HG03432 (cell line): ENCODE data around the gene ATF6.
"Not testable (repeated sequence)": the region's sequence is repeated elsewhere in the genome, so short reads cannot be mapped to it uniquely, and the experiment has no call there.

Experiments used
- ATAC-seq: cut with Tn5 transposase; IDR thresholded peaks from one replicate; pipeline ENCODE4 v1.9.1; 2021; ENCODE audit warnings: mild to moderate bottlenecking, moderate library complexity; ENCODE audit not compliant: unreplicated experiment

ATF6 gene

GRCh38 chr1:161733526-161733925, 32.6 kb upstream of the ATF6 start:
- ATAC-seq: no peak

GRCh38 chr1:161735837-161736236, 30.3 kb upstream of the ATF6 start:
- no peak for ATAC-seq

GRCh38 chr1:161736335-161736969, 29.7 kb upstream of the ATF6 start:
- ATAC-seq: no peak

- no peak for ATAC-seq
These were observed 28.5 kb upstream of the ATF6 start for GRCh38 chr1:161737625-161738024.

DNA sequence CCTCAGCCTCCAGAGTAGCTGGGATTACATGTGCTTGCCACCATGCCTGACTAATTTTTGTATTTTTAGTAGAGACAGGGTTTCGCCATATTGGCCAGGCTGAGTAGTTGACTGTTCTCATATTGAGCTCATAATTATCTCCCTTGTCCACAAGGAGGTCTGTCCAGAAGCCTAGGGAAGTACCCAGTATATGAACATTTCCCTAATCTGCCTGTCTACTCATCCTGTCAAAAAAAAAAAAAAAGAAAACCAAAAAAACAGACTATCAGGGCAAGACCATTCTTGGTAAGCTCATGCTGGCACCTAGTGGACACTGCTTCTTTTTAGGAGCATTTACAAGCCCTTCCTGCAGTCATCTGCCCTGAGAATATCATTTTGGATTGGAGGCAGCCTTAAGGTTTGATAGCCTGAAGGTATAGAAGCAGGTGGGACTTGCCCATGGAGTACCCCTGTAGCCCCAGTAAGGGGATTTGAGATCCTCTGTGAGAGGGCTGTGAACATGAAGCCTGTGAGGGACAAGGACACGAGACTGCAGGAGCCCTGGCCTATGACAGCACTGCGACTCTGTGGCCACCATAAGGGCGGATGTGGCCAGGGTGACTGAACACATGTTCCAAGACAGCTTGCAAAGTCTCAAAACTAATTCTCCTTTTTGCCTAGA, 27.4 kb upstream of the ATF6 start:
- ATAC-seq: peak; percentile 74

GRCh38 chr1:161739865-161740566, 26.1 kb upstream of the ATF6 start:
- no peak for ATAC-seq

DNA sequence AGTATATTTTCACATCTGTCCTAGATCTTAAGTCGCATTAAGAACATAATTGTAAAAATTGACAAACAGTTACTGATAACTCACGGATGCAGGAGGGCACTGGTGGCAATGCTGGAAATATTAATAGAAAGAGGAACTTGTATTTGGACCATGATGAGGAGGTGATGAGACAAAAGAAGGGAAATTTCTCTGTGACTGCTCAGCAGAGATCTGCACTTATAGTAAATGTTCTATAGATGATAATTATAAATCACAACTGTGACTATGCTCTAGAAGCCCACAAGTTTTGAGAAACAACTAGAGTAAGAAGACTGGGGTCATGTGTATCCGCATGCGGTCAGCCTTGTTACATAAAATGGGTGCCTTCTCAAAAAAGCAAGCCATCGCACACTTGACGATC, 25.2 kb upstream of the ATF6 start:
- ATAC-seq: no peak

GRCh38 chr1:161743231-161743630, 22.9 kb upstream of the ATF6 start:
- ATAC-seq: no peak

GRCh38 chr1:161747801-161748200, 18.3 kb upstream of the ATF6 start:
- ATAC-seq: no peak

DNA sequence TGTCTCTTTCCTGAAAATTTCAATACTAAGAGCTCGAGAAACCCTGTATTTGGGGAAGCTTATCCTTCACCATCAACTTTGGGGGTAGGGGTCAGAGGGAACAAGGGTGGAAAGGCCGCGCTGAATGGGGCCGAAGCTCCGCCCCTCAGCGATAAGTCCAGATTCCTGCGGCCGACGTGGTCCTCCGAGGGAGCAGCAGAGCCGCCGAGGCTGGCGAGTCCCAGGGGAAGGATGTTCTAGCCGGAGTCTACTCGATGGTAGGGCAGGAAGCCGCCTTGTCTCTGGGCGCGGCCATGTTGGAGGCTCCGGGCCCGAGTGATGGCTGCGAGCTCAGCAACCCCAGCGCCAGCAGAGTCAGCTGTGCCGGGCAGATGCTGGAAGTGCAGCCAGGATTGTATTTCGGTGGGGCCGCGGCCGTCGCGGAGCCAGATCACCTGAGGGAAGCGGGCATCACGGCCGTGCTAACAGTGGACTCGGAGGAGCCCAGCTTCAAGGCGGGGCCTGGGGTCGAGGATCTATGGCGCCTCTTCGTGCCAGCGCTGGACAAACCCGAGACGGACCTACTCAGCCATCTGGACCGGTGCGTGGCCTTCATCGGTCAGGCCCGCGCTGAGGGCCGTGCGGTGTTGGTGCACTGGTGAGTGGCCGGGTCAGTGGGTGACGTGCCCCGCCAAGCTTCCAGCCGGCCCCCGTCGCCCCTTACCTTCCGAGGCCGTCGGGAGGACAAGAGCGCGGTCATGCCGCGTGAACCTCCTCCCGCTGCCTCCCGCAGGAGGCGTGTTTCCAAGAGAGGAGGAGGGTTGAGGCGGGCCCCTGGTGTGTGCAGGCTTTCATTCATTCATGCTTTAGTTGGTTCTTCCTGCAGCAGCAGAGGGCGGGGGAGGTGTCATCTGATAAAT, 16.4 kb upstream of the ATF6 start, which contains the start of gene DUSP12:
Gene DUSP12, plus strand, starts transcription at position 278 of the 899 bp plus-strand sequence. Its CDS starts 16 bp downstream, at position 294.
- peak; percentile 97 for ATAC-seq

DNA sequence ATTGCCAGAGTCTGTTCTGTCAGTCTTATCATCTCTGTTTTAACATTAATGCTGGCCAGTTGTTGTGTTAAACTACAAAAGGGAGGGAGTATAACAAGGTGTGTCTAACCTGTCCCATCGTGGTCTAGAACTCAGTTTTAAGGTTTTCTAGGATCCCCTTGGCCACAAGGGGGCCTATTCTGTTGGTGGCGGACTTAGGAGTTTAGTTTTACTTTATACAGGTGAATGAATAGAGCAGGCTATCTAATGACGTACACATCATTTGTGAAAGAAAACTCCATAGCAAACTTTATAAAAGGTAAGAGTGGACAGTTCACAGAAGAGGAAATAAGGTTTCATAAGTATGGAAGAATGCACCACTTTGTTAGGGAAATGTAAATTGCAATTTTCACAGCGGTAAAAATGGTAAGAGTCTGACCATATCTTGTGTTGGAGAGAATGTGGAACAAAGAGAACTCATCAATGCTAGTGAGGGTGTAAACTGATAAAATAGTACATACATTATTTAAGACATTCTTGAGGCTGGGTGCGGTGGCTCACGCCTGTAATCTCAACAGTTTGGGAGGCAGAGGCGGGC, 2.5 kb upstream of the ATF6 start:
- ATAC-seq: no peak

DNA sequence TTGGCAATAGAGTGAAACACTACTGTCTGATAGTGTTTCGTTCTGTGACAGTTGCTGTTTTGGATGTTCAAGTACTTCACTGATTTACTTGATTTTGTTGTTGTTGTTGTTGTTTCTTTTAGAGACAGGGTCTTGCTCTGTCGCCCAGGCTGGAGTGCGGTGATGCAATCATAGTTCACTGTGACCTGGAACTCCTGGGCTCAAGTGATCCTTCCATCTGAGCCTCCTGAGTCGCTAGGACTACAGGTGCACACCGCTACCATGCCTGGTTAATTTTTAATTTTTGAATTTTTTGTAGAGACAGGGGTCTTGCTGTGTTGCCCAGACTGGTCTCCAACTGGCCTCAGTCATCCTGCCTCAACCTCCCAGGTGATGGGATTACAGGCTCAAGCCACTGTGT, 2.3 kb downstream of the ATF6 start:
- no peak for ATAC-seq

DNA sequence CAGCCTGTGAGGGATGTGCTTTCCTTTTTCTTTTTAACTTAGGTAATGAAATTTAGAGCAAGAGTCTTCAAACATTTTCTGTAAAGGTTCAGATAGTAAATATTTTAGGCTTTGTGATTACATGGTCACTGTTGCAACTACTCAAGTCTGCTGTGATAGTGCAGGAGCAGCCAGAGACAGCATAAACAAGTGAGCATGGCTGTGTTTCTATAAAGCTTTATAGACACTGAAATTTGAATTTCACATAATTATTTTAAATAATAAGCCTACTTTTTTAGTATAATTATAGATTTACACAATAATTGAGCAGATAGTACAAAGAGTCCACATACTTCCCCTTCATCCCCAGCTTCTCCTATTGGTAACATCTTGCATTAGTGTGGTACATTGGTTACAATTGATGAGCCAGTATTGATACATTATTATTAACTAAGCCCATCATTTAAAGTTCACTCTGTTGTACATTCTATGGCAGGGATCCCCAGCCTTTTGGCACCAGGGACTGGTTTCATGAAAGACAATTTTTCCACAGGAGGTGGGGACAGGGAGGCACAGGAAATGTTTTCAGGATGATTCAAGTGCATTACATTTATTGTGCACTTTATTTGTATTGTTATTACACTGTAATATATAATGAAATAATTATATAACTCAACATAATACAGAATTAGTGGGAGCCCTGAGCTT, 3.0 kb downstream of the ATF6 start:
- ATAC-seq: no peak

DNA sequence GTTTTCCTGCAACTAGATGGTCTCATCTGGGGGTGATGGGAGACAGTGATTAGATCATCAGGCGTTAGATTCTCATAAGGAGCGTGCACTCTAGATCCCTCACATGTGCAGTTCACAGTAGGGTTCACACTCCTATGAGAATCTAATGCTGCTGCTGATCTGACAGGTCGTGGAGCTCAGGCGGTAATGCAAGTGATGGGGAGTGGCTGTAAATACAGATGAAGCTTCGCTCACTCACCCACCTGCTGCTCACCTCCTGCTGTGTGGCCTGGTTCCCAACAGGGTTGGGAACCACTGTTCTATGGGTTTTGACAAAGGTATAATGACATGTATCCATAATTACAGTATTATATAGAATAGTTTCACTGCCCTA, 3.5 kb downstream of the ATF6 start:
- not testable (repeated sequence) for ATAC-seq

DNA sequence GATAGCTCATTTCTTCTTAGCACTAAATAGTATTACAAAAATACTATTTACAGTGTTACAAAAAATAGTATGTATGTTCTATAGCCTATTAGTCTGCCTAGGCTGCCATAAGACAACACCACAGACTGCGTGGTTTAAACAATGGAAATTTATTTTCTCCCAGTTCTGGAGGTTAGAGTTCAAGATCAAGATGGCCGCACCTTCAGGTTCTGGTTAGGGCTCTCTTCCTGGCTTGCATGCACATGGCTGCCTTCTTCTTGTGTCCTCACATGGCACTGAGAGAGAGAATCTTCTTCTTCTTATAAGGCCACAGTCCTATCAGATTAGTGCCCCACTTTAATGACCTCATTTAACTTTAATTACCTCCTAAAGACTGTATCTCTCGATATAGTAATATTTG, 4.1 kb downstream of the ATF6 start:
- ATAC-seq: no peak

- no peak for ATAC-seq
These were observed 5.0 kb downstream of the ATF6 start for GRCh38 chr1:161771161-161771560.

- ATAC-seq: no peak
These were observed 5.9 kb downstream of the ATF6 start for GRCh38 chr1:161771973-161772372.

- no peak for ATAC-seq
These were observed 6.3 kb downstream of the ATF6 start for GRCh38 chr1:161772397-161772796.

DNA sequence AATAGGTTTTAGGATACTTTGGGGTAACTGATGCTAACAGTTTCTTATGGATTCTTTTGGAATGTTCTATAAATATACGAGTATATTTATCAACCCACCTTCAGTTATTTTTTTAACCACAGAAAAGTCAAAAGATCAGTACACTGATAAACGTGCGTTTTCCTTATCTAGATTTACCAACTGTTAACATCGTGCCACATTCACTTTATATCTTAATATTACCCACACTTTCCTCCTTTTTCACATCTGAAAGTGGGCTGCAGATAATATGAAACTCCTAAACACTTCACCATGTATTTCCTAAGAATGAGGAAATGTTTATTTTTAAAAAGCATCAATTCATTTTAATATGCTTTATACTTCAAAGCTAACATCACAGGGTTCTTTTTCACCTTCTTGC, 7.7 kb downstream of the ATF6 start:
- no peak for ATAC-seq

DNA sequence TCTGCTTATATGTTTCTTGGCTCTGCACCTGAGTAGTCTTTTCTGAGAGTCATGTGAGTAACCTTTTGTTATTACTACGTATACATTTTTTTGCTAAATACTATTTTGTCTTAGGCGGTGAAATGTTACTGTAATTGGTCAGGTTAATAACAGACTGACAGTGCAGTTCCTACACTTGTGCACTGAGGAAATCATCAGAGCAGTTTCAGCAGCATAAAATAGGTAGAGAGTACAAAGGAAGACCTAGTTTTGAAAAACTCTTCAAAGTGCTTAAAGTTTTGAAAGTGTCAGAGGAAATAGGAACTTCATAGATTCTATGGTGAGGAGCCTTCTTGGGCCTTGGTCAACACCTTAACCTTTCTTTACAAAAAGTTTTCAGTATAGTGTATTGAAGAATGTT, 11.1 kb downstream of the ATF6 start:
- no peak for ATAC-seq
